Urinary bladder (tissue), 4 donors: ENCODE data around the gene FAM149B1. TPM values are rescaled to one million over a fixed set of nuclear protein-coding genes. Genes with fewer than 3 reads are reported as not detected.
A peak's percentile ranks its signal among the peaks of the same experiment; 100 is the strongest.
"Not testable (repeated sequence)": the region's sequence is repeated elsewhere in the genome, so short reads cannot be mapped to it uniquely, and the experiment has no call there.

Experiments
- DNase-seq: peaks from one replicate; pipeline ENCODE4 v3.0.0-alpha.2; 2015; ENCODE audit errors: extremely low spot score
- H3K27ac ChIP-seq: one replicate; pipeline ENCODE4 v1.5.1; 2013; ENCODE audit warnings: low read depth, mild to moderate bottlenecking, moderate library complexity
- H3K36me3 ChIP-seq: one replicate; pipeline ENCODE4 v1.6.1; 2013; ENCODE audit warnings: mild to moderate bottlenecking, moderate library complexity; ENCODE audit not compliant: insufficient read depth
- H3K4me1 ChIP-seq: one replicate; pipeline ENCODE4 v1.6.1; 2013; ENCODE audit warnings: mild to moderate bottlenecking, moderate library complexity; ENCODE audit not compliant: insufficient read depth
- H3K4me3 ChIP-seq: one replicate; pipeline ENCODE4 v1.5.1; 2013; ENCODE audit warnings: low read depth, low read length
- WGBS: extraction: QIAGEN DNeasy Blood & Tissue Kit; methylation state at CpG from one replicate; pipeline ENCODE4 v1.1.7; 2013; 5-methylcytosine and 5-hydroxymethylcytosine counted together
- polyA plus RNA-seq: library from polyadenylated mRNA; stranded (reverse); fragments of 200-250 nt; gene quantifications from one replicate; pipeline ENCODE4 v1.2.3, GENCODE V29; 2013
- total RNA-seq: library from RNA; depleted of rRNA; stranded (reverse); fragments of >200 nt; gene quantifications from one replicate; pipeline ENCODE4 v1.2.3, GENCODE V29; 2014
- donor health status: healthy with polysubstance abuse.
- donor health status: healthy.

Gene FAM149B1
- total RNA-seq (48.5 TPM), polyA plus RNA-seq (14.6 TPM)

- WGBS = under 1% methylated on average over 49 of the region's 49 CpGs
- H3K27ac ChIP-seq = peak within 1 kb of the TSS; percentile 95
- no peaks in the 10 kb centered on the region for H3K4me1 ChIP-seq
- peaks cover 3% of the 10 kb centered on the region for H3K36me3 ChIP-seq
- H3K4me3 ChIP-seq = peak within 1 kb of the TSS; percentile 74
- DNase-seq = peak; percentile 96
Measured at GRCh38 chr10:73167783-73168464, at the start of gene FAM149B1, which contains the start of gene ECD. FAM149B1 (plus strand) TSS chr10:73168119; CDS start chr10:73168340, 221 bp downstream. ECD (minus strand) TSS chr10:73168008; CDS start chr10:73163937, 4,071 bp downstream.

DNA sequence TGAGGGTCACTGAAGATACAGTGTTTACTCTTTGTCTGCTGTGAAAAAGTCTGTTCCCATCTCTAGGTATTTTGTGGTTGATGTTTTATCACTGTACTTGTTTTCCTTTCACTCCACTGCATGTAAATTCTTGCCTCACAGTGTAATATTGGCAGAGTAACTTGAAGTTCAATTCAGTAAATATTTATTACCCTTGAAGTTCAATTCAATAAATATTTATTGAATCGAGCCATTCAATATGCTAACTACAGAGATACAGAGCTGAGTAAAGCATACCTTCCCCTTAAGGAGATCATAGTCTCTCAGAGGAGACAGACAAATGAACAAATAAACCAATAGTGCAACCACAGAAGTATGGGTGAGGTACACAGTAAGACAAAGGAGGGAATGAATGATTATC, 48.5 kb upstream of the FAM149B1 start:
- no peak overlapping the region for H3K27ac ChIP-seq
- no peaks in the 10 kb centered on the region for H3K4me1 ChIP-seq
- DNase-seq = no peak
- whole genome bisulfite sequencing = 64% methylated on average over 1 of the region's 1 CpG
- no peaks in the 10 kb centered on the region for H3K36me3 ChIP-seq
- no peak overlapping the region for H3K4me3 ChIP-seq

- 95% methylated on average over 4 of the region's 4 CpGs for WGBS
Measured at GRCh38 chr10:73119952-73120351, 48.0 kb upstream of the FAM149B1 start.

GRCh38 chr10:73126343-73126742, 41.6 kb upstream of the FAM149B1 start:
- no peaks in the 10 kb centered on the region for H3K36me3 ChIP-seq
- H3K27ac ChIP-seq = no peak overlapping the region
- no peaks in the 10 kb centered on the region for H3K4me1 ChIP-seq
- 95% methylated on average over 2 of the region's 2 CpGs for WGBS
- DNase-seq = no peak
- H3K4me3 ChIP-seq = no peak overlapping the region

More at GRCh38 chr10:73119952-73120351, 48.0 kb upstream of the FAM149B1 start:
- no peak for DNase-seq
- Histone ChIP-seq H3K4me1 (no peaks in the 10 kb centered on the region), H3K4me3 (no peak overlapping the region), H3K27ac (no peak overlapping the region), H3K36me3 (no peaks in the 10 kb centered on the region)

DNA sequence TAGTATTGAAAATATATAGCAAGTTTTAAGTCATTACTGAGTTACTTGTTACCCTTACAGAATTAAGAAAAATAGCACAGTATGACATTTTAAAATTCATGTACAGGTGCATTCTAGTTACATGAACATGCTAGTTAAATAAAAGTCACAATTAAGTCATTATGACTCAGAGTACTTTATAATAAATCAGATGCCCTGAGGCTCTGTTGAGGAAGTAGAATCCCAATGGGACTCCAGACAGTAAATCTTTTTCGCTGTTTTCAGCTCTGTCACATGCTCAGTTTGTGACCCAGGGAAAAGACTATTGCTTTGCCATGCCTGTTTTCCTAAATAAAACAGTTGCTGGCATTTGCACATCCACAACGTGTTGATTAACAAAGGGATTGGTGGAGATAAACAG, 36.6 kb upstream of the FAM149B1 start:
- no peak for DNase-seq
- 54% methylated on average over 2 of the region's 2 CpGs for whole genome bisulfite sequencing
- Histone ChIP-seq H3K27ac (no peak overlapping the region), H3K4me3 (no peak overlapping the region), H3K36me3 (peaks cover 7% of the 10 kb centered on the region), H3K4me1 (no peaks in the 10 kb centered on the region)

- Histone ChIP-seq H3K27ac (no peak overlapping the region), H3K4me1 (no peaks in the 10 kb centered on the region), H3K4me3 (no peak overlapping the region), H3K36me3 (peaks cover 7% of the 10 kb centered on the region)
- 97% methylated on average over 2 of the region's 2 CpGs for WGBS
- no peak for DNase-seq
Measured at GRCh38 chr10:73131913-73132686, 35.8 kb upstream of the FAM149B1 start.

- Histone ChIP-seq H3K4me1 (no peaks in the 10 kb centered on the region), H3K4me3 (no peak overlapping the region), H3K27ac (no peak overlapping the region), H3K36me3 (peaks cover 11% of the 10 kb centered on the region)
- no peak for DNase-seq
- WGBS = 93% methylated on average over 3 of the region's 3 CpGs
Measured at GRCh38 chr10:73134727-73135126, 33.2 kb upstream of the FAM149B1 start.

DNA sequence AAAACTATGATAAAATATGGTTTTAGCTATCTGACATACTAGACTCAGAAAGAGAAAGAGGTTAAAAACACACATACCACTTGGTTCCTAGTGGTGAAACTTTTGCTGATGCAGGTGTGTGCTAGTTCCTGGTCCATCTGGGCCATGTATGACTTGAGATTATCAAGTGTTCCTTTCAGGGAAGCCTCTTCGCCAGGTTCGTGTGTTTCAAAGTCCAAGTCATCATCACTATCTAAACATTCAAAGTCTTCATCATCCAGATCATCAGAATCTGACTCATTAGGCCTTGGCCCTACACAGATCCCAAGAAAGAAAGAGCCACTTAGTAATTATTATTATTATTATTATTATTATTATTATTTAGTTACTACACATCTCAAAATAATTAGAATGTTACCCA, 31.3 kb upstream of the FAM149B1 start:
- H3K36me3 ChIP-seq = peaks cover 13% of the 10 kb centered on the region
- no peak overlapping the region for H3K27ac ChIP-seq
- no peak overlapping the region for H3K4me3 ChIP-seq
- no peak for DNase-seq
- no peaks in the 10 kb centered on the region for H3K4me1 ChIP-seq
- 92% methylated on average over 2 of the region's 2 CpGs for WGBS

- 65% methylated on average over 2 of the region's 2 CpGs for WGBS
- Histone ChIP-seq H3K4me3 (no peak overlapping the region), H3K4me1 (no peaks in the 10 kb centered on the region), H3K36me3 (peaks cover 10% of the 10 kb centered on the region), H3K27ac (no peak overlapping the region)
- DNase-seq = no peak
Measured at GRCh38 chr10:73139251-73139650, 28.7 kb upstream of the FAM149B1 start.

GRCh38 chr10:73141603-73142002, 26.3 kb upstream of the FAM149B1 start:
- 87% methylated on average over 3 of the region's 3 CpGs for WGBS
- H3K36me3 ChIP-seq = peaks cover 10% of the 10 kb centered on the region

GRCh38 chr10:73150633-73151413, 17.1 kb upstream of the FAM149B1 start:
- 78% methylated on average over 7 of the region's 8 CpGs for WGBS
- DNase-seq, H3K4me1 ChIP-seq, H3K4me3 ChIP-seq, H3K36me3 ChIP-seq, H3K27ac ChIP-seq: not testable (repeated sequence)

More at GRCh38 chr10:73141603-73142002, 26.3 kb upstream of the FAM149B1 start:
- DNase-seq = no peak
- Histone ChIP-seq H3K4me1 (no peaks in the 10 kb centered on the region), H3K4me3 (no peak overlapping the region), H3K27ac (no peak overlapping the region)

DNA sequence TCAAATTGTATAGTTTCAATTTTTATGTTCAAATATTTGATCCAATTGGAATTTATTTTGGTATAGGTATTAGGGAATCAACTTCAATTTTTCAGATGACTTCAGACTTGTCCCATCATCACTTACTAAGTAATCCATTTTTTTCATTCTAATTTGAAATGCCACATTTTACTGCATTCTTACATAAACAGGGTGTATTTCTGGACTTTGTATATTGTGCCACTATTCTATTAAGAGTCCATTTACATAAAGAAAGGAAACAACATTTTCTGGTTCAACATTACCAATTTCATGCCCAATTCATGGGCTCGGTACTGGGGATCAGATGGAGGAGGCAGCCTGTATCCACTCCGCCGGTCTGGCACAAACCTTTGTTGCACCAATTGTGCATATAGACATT, 15.9 kb upstream of the FAM149B1 start:
- no peak for DNase-seq
- H3K36me3 ChIP-seq = peaks cover 4% of the 10 kb centered on the region
- H3K4me3 ChIP-seq = no peak overlapping the region
- H3K4me1 ChIP-seq = no peaks in the 10 kb centered on the region
- 98% methylated on average over 3 of the region's 3 CpGs for WGBS
- H3K27ac ChIP-seq = no peak overlapping the region

DNA sequence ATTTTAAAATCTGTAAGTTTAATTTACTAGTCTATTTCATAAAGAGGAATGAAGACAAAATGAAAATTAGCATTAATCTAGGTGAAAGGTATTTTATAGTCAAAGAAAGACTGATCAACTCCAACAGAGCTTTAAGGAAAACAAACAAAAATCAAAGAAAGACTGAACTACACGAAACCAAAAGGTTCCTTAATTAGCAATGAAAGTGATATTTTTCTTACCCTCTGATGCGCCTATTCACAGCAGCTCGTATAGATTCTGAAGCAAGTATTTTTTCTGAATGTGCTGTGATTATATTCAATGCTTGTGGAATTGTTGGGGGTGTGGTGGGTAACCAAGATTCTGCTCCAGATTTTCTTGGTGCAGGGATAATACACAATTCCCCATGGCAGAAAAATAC, 11.9 kb upstream of the FAM149B1 start:
- Histone ChIP-seq H3K4me1 (no peaks in the 10 kb centered on the region), H3K36me3 (peaks cover 2% of the 10 kb centered on the region), H3K4me3 (no peak overlapping the region), H3K27ac (no peak overlapping the region)
- 92% methylated on average over 3 of the region's 3 CpGs for WGBS
- DNase-seq = no peak
